ENCODE data around the gene NOP9.

GRCh38 chr14:24310265-24310645, 10.6 kb downstream of the NOP9 start:
- TF ChIP-seq EP300 (IDR thresholded peaks at IDR 0.05; ENCODE audit: low read depth) (no peak), POLR2A (IDR thresholded peaks at IDR 0.05) (no peak), CTCF (IDR thresholded peaks at IDR 0.05) (no peak)

All from transverse colon (tissue), 3 donors.